ENCODE measurements around the gene ZNF546.

ZNF546 gene

GRCh38 chr19:40006273-40006691 lies 9.4 kb downstream of the ZNF546 start:
- TF ChIP-seq CTCF (conservative IDR thresholded peaks at IDR 0.05; ENCODE audit: low read depth, low read length): no peak
- Histone ChIP-seq H3K27me3 (ENCODE audit: insufficient read depth, low read depth) (no peaks in the 10 kb centered on the region), H3K9ac (no peak overlapping the region), H3K79me2 (ENCODE audit: insufficient read depth, low read depth) (no peaks in the 10 kb centered on the region), H3K4me1 (ENCODE audit: low read depth, poor library complexity, severe bottlenecking) (peaks cover 10% of the 10 kb centered on the region), H3K4me3 (IDR thresholded peaks at IDR 0.05; ENCODE audit: insufficient read depth, low read depth, low read length) (no peak overlapping the region), H2AFZ (ENCODE audit: low read depth) (no peak overlapping the region), H3K27ac (no peak overlapping the region), H3K36me3 (ENCODE audit: insufficient read depth) (no peaks in the 10 kb centered on the region), H4K20me1 (ENCODE audit: insufficient read depth) (no peaks in the 10 kb centered on the region), H3K4me2 (no peak overlapping the region)

GRCh38 chr19:40009674-40010073 lies 12.8 kb downstream of the ZNF546 start:
- H3K4me3 ChIP-seq (IDR thresholded peaks at IDR 0.05; ENCODE audit: insufficient read depth, low read depth, low read length): no peak overlapping the region
- H3K9ac ChIP-seq: no peak overlapping the region
- no peak overlapping the region for H3K4me2 ChIP-seq
- H2AFZ ChIP-seq (ENCODE audit: low read depth): no peak overlapping the region
- peaks cover 10% of the 10 kb centered on the region for H3K4me1 ChIP-seq (ENCODE audit: low read depth, poor library complexity, severe bottlenecking)
- no peaks in the 10 kb centered on the region for H3K27me3 ChIP-seq (ENCODE audit: insufficient read depth, low read depth)
- no peaks in the 10 kb centered on the region for H3K36me3 ChIP-seq (ENCODE audit: insufficient read depth)
- H4K20me1 ChIP-seq (ENCODE audit: insufficient read depth): no peaks in the 10 kb centered on the region
- no peak overlapping the region for H3K27ac ChIP-seq
- TF ChIP-seq CTCF (conservative IDR thresholded peaks at IDR 0.05; ENCODE audit: low read depth, low read length): no peak
- H3K79me2 ChIP-seq (ENCODE audit: insufficient read depth, low read depth): no peaks in the 10 kb centered on the region

- Histone ChIP-seq H3K79me2 (ENCODE audit: insufficient read depth, low read depth) (no peaks in the 10 kb centered on the region), H3K4me2 (no peak overlapping the region), H3K9ac (no peak overlapping the region), H3K36me3 (ENCODE audit: insufficient read depth) (no peaks in the 10 kb centered on the region), H3K4me3 (IDR thresholded peaks at IDR 0.05; ENCODE audit: insufficient read depth, low read depth, low read length) (no peak overlapping the region), H3K4me1 (ENCODE audit: low read depth, poor library complexity, severe bottlenecking) (no peaks in the 10 kb centered on the region), H3K27ac (no peak overlapping the region), H3K27me3 (ENCODE audit: insufficient read depth, low read depth) (no peaks in the 10 kb centered on the region), H2AFZ (ENCODE audit: low read depth) (no peak overlapping the region), H4K20me1 (ENCODE audit: insufficient read depth) (no peaks in the 10 kb centered on the region)
- no peak for TF ChIP-seq CTCF (conservative IDR thresholded peaks at IDR 0.05; ENCODE audit: low read depth, low read length)
Measured at GRCh38 chr19:40013991-40014390, 17.1 kb downstream of the ZNF546 start.

DNA sequence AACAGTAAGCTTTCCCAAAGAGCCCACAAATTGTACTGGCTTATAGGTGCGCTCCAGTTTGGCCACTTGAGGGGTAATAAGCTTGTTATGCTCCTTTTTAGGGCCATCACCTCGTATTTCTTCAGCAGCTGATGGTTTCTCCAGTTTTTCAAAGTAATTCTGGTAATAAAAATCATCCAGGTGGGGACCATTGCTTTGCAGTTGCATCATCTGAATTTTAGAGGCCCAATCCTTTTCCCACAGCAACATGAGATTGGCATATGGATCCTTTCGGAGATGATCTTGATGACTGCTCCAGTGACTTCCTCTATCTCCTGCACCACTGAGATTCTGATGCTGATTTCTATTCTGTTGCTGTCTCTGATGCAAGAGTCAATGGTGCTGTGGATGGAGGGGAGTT lies 27.1 kb downstream of the ZNF546 start:
- no peak for TF ChIP-seq CTCF (conservative IDR thresholded peaks at IDR 0.05; ENCODE audit: low read depth, low read length)

More for the DNA sequence above, 27.1 kb downstream of the ZNF546 start:
- H3K4me2 ChIP-seq: no peak overlapping the region
- H3K36me3 ChIP-seq (ENCODE audit: insufficient read depth): no peaks in the 10 kb centered on the region
- no peak overlapping the region for H3K27ac ChIP-seq
- H2AFZ ChIP-seq (ENCODE audit: low read depth): no peak overlapping the region
- no peak overlapping the region for H3K9ac ChIP-seq
- H3K27me3 ChIP-seq (ENCODE audit: insufficient read depth, low read depth): no peaks in the 10 kb centered on the region
- H3K4me1 ChIP-seq (ENCODE audit: low read depth, poor library complexity, severe bottlenecking): no peaks in the 10 kb centered on the region
- H3K4me3 ChIP-seq (IDR thresholded peaks at IDR 0.05; ENCODE audit: insufficient read depth, low read depth, low read length): no peak overlapping the region
- no peaks in the 10 kb centered on the region for H4K20me1 ChIP-seq (ENCODE audit: insufficient read depth)
- H3K79me2 ChIP-seq (ENCODE audit: insufficient read depth, low read depth): no peaks in the 10 kb centered on the region
